GM19238 (cell line): ENCODE data around the gene COL9A3.

Experiments
- DNase-seq: peaks from one replicate; pipeline ENCODE4 v3.0.0; 2011; ENCODE audit warnings: low spot score; ENCODE audit not compliant: insufficient read length

The COL9A3 gene

DNA sequence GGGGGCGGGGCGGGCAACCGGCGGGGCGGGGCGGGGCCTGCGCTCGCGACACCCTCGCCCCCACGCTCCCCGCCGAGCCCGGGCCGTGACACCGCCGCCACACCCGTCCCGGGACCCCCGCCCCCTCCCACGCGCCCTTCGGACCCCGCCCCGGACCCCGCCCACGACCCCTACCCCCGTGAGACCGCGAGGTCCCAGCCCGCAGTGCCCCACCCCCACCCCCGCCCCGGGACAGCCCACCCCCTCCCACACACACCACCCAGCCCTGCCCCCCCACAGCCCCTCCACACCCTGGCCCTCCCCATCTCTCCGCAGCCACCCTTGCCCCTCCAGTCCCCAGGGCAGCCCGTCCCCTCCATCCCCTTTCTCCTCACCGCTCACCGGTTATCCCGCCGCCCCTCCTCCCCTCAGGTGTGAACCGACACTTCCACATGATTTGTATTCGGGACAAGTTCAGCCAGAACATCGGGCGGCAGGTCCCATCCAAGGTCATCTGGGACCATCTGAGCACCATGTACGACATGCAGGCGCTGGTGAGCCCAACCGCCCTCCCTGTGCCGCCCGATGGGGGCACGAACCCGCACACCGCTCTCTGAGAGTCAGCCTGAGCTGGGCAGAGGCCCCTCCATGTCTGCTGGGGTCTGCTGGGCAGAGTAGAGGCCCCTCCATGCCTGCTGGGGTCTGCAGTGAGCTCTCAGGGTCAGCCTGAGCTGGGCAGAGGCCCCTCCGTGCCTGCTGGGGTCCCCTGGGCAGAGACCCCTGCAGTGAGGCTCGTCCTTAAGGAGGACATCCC is 20.0 kb upstream of the COL9A3 start:
- DNase-seq, result no peak

DNA sequence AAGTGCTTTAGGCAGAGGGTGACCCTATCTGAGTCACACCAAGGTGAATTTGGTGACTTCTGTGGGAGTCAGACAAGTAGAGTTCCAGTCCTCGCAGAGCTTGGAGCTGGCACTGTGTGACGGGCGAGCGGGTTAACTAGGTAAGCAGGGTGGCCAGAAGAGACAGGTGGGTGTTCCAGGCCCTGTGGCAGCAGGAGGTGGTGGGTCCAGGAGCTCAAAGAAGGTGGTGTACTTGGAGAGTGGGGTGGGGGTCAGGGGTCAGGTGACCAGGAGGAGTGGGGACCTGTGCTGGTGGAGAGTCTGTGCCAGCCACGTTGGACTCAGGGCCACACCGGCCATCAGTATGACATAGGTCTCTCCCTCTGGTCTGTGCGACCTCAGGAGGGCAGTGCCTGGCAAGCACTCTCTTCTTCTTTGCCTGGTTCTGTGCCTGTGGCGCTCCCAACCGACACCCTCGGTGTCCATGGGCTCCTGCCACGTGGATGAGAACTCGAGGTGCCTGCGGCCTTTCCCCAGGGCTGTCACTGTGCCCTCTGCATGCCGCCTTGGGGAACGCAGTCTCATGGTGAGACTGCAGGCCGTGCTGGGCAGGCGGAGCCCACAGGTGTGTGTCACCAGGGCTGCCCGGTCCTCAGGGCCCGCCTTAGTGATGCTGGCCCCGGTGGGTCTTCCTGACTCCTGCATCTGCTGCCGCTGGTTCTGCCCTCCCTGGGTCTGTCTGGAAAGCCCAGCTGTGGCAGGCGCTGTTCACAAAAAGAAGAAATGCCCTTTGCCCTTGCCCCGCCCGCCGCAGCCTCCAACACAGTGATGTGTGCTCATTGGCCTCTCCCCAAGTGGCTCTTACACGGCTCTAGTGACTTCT is 18.9 kb upstream of the COL9A3 start:
- DNase-seq, result no peak

DNA sequence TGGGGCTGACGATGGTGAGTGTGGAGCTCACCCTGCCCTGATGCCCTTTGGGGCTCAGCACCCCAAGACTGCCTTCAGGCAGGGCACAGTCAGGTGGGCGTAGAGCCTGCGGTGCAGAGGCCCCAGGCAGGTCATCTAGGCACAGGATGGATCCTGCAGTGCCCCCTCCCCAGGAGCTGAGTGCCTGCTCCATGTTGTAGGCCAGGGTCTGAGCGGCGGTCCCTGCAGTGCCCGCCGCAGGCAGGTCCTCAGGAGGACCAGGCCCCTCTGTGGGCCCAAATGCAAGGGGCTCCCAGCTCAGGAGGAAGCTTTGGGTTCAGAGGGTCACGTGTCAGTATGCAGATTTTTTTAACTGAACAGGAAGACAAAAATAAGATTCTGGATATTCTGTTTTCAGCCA is 17.8 kb upstream of the COL9A3 start:
- DNase-seq, result no peak

DNA sequence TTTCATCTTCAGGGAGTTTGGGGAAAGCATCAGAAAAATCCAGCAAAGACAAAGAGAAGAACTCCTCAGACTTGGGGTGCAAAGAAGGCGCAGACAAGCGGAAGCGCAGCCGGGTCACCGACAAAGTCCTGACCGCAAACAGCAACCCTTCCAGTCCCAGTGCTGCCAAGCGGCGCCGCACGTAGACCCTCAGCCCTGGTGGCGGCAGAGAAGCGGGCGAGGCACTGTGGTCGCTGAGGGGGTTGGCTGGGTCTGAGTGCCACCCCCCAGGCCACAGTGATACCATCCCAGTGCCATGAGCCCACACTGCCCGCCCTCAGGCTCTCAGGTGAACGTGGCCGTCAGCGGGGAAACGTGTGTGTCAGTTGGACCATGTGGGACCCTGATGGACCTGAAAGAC is 17.4 kb upstream of the COL9A3 start:
- DNase-seq, result no peak

DNA sequence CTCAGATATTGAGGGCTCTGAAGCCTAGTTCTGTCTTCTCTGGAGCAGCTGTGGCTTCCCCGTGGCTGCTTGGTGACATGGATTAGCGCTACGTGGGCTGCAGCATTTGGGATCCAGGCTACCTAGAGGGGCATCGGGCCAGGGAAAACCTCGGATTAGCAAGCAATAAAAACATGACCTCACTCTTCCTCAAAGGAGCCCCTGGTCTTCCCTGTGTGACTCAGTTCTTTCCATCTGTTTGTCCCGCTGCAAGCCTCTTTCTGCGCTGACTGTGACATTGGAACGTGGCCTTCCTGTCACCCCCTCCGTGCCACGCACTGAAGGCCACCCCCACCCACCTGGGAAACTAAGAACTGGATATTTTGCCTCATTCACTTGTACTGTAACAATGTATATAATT is 17.0 kb upstream of the COL9A3 start:
- no peak for DNase-seq

DNA sequence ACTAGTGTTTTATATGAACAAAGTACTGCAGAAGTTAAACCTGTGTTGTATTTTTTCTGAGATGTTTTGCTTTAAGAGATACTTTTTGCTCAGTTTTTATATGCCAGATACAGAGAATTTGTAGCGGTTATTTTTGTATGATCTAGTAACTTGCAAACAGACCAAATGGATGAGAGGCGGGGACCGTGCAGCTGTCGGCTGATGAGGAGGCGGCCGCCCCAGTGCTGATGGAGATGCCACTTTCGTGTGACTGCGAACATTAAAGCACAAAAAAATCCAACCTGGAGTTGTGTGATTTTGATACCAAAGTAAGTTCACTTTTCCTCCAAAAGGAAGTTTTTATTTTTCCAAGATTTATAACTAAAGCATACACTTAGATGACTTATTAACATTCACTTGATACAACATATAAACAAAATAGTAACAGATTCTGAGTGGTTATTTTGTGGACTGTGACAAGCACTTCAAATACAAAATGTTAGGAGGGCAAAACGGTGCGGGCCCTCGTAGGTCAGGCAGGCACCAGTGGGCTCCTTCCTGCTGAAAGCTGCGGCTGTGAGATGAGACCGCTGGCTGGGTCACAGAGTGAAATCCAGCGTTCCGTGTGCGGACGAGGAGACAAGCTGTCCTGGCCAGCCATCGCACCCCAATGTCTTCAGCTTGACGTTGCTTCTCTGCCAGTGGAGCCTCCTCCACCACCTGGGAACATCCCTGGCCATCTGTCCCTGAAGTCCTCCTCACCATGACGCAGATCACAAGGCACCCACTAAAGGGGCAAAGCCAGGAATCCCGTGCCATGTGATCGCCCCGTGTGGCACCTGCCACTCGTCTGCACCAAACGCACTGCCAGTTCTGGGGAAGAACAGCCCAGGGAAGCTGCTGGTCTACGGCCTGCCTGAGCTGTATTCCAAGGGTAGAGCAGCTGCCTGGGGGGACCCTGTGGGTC is 16.3 kb upstream of the COL9A3 start:
- DNase-seq, result no peak

DNA sequence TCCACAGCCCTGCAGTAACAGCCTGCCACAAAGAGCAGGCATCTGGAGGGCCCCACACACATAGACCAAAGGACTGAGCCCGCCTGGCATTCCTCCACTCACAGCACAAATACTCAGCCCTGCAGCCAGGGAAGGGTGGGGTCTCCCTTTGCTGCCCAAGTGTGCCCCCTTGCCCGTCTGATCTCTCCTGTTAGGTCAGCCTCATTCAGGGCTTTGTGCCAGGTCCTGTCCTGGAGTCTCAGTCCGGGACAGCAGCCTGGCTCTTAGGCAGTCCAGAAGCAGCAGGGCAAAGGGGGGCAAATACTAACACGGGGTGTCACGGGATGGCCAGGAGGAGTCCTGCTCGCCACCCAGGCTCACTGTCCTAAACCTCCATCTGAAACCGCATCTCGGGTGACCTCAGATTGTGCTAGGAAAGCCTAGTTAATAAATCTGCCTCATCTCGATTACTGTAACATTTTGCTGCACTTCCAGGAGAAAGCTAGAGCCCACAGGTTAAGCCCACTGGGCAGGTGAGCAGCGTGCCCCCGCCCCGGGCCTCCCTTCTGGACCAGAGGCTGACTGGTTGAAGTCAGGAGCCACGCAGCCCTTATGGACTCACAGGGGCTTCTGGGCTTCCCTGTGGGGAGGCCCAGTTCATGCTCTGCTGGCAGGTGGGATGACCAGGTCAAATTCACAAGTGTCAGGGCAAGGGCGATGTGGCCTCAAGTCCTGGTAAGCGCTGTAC is 15.4 kb upstream of the COL9A3 start:
- DNase-seq, result no peak

DNA sequence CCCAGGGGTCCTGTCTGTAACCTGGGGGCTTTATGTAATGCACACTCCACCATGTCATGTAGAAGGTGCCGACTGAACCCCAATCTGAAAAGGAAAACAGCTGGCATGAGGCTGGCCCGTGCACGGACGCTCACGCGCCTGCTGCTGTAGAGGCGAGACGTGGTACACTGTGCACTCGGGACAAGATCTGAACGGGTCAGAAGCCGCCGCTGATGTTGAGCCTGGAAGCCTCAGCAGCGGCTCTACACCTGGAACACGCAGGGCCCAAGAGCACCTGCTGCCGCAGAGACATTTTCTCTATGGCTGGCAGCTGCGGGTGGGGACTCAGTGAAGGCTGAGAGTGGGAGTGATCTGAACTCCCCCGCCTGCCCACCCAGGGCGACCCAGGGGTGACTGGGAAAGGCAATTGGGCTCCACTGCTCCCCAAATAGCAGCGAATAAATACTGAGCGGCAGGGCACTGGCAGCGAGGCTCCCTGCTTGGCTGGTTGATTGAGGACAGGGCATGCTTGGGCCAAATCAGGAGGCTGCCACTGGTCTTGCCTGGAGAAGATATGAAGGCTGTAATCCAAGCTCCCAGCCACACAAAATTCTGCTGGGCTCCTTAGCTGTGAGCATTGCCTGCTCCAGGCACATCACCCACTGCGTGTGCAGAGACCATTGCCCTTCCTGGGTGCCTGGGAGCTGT is 14.7 kb upstream of the COL9A3 start:
- DNase-seq, result no peak

DNA sequence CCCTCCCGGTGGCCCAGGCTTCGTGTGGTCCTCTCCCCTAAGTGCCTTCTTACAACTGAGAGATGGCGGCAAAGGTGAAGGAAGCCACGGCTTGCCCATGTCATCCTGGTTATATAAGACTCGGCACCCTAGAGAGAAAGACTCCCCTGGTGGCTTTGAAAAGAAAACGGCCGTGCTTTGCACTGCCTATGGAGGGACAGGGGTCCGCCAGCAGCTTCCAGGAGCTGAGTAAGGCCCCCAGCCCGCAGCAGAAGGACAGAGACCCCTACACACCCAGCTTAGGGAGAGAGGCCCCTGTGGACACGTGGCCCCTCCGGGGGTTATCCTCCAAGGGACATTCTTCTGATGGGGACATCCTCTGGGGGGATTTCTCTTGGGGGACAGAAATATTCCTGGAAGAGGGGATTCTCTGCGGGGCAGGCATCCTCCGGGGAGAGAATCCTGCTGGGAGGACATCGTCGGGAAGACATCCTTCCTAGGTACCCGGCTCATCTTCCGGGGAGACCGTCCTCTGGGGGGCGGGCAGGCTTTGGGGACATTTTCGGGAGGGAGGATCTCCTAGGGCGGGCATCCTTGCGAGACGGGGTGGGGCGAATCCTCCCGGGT is 12.7 kb upstream of the COL9A3 start:
- DNase-seq, result no peak

DNA sequence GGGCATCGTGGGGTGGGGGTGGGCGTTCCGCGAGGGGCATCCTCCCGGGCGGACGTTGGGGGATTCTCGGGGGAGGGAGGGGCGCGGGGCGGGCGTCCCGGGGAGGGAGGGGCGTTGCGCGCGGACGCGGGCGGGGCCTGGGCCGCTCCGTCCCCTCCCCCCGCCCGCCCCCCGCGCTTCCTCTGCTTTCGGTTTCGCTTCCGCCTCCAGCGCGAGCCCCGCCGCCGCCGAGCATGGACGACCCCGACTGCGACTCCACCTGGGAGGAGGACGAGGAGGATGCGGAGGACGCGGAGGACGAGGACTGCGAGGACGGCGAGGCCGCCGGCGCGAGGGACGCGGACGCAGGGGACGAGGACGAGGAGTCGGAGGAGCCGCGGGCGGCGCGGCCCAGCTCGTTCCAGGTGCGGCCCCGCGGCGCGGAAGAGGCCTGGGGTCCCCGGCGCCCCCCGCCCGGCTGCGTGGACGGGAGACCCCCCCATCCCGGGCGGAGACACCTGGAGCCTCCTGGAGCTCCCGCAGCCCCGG is 12.2 kb upstream of the COL9A3 start, which contains the start of gene OGFR:
Gene OGFR (plus strand): TSS at position 209 of the 528 bp plus-strand sequence. CDS start 25 bp downstream, at position 234.
- peak; percentile 94 for DNase-seq

DNA sequence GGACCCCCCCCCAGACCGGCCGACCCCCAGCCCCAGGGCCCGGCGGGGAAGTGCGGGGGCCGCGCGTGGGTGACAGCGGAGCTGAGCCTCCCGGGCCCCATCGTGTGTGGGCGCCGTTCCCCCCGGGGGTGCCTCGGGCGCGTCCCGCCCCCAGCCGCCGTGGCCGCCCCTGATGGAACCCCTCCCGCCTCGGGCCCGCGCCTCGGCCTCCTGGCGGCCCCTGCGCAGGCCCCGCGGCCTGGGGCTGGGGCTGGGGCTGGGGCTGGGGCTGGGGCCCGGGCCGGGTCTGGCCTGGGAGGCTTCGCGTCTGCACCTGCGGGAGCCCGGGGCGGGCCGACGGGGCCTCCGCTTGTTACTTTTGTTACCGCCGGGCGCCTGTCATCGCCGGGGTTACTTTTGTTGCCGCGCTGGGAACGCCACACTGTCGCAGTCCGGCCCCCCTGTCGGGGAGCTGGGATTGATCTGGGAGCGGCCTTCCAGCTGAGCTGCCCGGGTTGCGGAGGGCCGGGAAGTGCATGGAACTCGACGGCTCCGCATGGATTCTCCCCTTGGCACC is 11.6 kb upstream of the COL9A3 start:
- peak; percentile 65 for DNase-seq

DNA sequence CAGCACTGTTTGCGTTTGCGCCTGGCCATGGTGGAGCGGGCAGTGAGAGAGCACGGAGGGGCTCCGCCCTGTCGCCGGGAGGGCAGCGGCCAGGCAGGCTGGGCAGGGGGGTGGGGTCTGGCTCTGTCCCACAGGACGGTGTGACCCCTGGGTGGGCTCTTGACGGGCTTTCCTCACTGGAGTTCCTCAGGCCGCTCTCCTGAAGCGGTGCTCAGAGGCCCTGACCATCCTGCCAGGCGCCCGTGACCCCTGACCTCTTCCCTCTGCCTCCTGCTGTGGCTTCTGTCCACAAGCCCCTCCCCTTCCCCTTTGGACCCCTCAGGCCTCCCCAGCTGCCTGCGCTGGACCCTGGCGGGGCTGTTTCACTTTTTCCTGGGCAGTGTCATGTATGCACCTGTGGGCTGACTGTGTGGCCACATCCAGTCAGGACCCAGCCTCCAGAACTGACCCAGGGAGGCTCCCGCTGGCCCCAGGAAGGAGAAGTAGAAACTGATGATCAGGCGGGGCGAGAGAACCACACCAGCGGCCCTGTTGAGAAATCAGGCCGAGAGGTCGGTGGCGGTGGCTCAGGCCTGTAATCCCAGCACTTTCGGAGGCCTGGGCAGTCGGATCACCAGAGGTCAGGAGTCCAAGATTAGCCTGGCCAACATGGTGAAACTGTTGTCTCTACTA is 11.0 kb upstream of the COL9A3 start:
- DNase-seq, result no peak

DNA sequence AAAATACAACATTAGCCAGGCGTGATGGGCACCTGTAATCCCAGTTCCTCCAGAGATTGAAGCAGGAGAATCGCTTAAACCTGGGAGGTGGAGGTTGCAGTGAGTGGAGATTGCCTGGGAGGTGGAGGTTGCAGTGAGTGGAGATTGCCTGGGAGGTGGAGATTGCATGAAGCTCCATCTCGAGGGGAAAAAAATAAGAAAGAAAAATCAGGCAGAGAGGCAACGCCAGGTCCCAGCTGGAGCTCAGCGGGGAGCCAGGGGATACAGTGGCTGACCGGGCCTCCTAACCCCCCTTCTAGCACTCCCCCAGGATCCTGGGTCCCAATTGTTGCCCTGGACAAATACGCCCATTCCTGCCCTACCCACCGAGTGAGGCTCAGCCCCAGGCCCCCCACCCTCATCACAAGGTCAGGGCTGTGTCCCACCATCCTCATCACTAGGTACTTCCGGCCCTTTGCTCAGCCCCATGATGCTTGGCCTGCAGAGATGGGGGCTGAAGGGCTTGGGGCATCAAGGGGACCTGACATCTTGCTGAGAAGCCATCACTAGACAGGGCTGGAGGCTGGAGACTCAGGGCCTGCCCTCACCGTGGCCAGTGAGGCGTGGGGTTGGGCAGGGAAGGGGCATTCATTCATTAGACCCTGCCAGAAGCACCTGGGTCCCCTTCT is 10.3 kb upstream of the COL9A3 start:
- DNase-seq, result no peak

DNA sequence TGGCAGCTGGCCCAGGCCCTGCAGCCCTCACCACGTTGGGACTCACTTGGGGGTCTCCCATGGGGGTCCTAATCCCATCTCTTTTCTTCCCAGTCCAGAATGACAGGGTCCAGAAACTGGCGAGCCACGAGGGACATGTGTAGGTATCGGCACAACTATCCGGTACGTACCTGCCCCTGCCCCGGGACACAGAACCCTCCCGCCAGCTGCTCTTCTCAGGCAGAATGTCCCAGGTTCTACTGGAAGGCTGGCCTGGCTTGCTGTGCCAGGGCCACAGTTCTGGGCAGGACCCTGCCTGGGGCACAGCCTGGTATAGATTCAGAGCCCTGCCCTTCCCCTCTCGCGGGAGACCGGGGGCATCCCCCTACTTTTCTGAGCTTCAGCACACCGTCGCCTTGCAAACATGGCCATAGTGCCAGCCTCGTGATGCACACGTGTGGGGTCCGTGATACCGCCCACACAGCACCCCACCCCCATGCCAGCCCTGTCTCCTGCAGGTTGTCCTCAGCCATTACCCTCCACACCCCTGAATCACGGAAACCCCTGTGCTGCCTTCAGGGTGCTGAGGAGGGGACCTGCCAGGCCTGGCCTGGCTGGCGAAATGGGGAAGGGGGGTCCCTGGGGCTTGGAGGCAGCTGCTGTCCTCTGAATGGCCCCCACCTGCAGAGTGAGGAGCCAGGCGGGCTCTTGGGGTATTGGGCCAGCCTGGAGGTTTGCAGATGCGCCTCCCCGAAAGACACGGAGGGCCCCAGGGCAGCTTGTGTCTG is 9.2 kb upstream of the COL9A3 start:
- no peak for DNase-seq

DNA sequence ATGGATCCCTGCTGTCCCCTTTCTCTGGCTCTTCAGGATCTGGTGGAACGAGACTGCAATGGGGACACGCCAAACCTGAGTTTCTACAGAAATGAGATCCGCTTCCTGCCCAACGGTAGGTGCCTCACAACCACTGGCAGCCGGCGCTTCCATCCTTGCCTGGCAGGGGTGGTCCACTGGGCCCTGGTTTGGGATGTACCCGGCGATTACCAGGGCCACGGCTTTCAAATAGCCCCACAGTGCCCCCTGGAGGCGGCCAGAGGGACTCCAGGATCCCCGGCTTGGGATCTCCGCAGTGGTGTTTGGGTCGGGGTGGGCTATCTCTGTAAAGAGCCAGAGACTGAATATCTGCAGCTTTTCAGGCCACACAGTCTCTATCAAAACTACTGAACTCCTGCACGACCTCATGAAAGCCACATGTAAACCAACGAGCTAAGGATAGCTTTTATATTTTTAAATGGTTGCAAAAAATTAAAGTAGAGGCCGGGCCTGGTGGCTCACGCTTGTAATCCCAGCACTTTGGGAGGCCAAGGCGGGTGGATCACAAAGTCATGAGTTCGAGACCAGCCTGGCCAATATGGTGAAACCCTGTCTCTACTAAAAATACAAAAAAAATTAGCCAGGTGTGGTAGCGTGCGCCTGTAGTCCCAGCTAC is 8.5 kb upstream of the COL9A3 start:
- peak; percentile 89 for DNase-seq

DNA sequence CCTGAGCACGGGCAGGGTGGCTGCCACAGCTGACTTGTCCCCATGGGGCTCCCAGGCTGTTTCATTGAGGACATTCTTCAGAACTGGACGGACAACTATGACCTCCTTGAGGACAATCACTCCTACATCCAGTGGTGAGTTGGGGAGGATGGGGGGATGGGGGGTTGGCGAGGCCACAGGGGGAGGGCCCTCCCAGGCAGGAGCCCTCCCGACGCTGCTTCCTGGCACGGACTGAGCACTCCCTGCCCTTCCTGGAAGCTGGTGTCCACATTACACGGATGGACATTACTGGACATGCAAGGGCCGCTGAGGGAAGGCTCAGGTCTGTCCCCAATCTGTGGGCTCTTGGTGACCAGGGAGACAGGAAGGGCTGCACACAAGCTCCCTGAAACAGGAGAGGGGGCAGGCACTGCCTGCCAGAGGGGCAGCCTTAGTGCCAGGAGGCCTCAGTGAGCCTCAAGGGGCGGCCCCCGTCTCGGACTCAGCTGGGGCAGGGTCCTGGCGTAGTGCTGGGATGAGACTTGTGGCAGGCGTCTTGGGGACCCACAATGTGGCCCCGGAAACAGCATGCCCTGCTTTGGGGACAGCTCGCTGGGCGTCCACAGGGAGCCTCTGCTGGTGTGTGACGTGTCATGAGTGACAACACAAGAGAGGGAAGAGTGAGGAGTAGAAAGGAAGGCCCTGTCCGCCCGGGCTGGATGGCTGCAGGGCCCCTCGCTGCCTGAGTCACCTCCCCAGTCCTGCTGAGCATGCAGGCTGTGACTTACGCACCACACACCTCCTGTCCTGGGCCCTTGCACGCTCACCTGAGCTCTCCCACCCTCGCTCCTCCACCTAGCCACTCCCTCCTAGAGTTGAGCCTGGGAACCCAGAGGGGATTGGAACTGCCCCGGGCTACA is 7.1 kb upstream of the COL9A3 start:
- DNase-seq, result no peak
